ENCODE measurements around the gene MAP3K2. TPM values are rescaled to one million over a fixed set of nuclear protein-coding genes. Genes with fewer than 3 reads are reported as not detected.
A peak's percentile ranks its signal among the peaks of the same experiment; 100 is the strongest.

Gene MAP3K2
- total RNA-seq, 4 donors from 2014 or later, result 29.4 to 49.1 (median 44.0) TPM

DNA sequence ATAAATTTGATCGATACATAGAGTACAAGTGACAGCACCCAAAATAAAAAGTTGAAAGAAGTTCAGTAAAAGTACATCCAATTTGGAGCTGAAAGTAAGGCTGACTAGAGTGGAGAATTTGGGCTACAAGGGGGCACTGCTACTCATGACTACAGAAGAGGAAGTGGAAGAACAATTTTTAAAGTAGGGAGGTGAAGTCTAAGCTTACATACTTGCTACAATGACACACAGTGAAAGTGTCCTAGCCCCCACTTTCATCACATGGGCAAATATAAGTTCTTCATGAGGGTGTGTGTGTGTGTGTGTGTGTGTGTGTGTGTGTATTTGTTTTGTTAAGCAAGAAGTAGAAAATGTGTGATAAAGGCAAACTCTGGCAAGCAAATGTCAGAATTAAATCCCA is 45.7 kb downstream of the MAP3K2 start:
- no peaks in the 10 kb centered on the region for H3K4me1 ChIP-seq
- no peak overlapping the region for H3K27ac ChIP-seq
- 94% methylated on average over 1 of the region's 1 CpG for WGBS
- TF ChIP-seq EP300 (IDR thresholded peaks at IDR 0.05), result no peak
- TF ChIP-seq, protein P1, sequence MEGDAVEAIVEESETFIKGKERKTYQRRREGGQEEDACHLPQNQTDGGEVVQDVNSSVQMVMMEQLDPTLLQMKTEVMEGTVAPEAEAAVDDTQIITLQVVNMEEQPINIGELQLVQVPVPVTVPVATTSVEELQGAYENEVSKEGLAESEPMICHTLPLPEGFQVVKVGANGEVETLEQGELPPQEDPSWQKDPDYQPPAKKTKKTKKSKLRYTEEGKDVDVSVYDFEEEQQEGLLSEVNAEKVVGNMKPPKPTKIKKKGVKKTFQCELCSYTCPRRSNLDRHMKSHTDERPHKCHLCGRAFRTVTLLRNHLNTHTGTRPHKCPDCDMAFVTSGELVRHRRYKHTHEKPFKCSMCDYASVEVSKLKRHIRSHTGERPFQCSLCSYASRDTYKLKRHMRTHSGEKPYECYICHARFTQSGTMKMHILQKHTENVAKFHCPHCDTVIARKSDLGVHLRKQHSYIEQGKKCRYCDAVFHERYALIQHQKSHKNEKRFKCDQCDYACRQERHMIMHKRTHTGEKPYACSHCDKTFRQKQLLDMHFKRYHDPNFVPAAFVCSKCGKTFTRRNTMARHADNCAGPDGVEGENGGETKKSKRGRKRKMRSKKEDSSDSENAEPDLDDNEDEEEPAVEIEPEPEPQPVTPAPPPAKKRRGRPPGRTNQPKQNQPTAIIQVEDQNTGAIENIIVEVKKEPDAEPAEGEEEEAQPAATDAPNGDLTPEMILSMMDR (IDR thresholded peaks at IDR 0.05), result no peak
- no peak for TF ChIP-seq POLR2A (IDR thresholded peaks at IDR 0.05)
- no peak for TF ChIP-seq POLR2AphosphoS5 (IDR thresholded peaks at IDR 0.05)
- H3K36me3 ChIP-seq, result peaks cover 23% of the 10 kb centered on the region
- no peaks in the 10 kb centered on the region for H3K9me3 ChIP-seq
- no peaks in the 10 kb centered on the region for H3K27me3 ChIP-seq
- DNase-seq (ENCODE audit: low spot score in 2 of 2), result no peak
- no peak overlapping the region for H3K4me3 ChIP-seq

DNA sequence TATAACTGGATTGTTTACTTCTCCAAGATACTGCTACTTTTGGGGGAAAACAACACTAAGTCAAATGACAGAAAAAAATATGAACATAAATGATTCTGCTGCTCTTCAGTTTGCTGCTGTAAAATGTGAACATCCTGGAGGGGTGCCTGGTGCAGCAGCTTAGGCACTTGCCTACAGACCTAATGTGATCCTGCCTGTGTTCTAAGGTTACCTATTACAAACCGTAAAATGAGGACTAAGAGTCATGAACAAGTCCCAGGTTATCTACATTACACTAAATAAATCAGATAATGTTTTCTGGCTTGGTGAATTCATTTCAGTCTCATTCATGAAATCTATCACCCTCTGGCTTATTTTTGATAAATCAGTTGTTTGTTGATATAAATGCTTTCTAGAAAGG is 55.4 kb downstream of the MAP3K2 start:
- Histone ChIP-seq H3K36me3 (peaks cover 77% of the 10 kb centered on the region), H3K9me3 (no peaks in the 10 kb centered on the region), H3K27me3 (no peaks in the 10 kb centered on the region), H3K4me1 (no peaks in the 10 kb centered on the region), H3K27ac (no peak overlapping the region), H3K4me3 (no peak overlapping the region)
- DNase-seq (ENCODE audit: low spot score in 2 of 2), result no peak
- WGBS, result 93% methylated on average over 1 of the region's 1 CpG
- TF ChIP-seq POLR2A (IDR thresholded peaks at IDR 0.05), result no peak
- TF ChIP-seq, protein P1 (IDR thresholded peaks at IDR 0.05), result no peak
- TF ChIP-seq POLR2AphosphoS5 (IDR thresholded peaks at IDR 0.05), result no peak
- TF ChIP-seq EP300 (IDR thresholded peaks at IDR 0.05), result no peak

DNA sequence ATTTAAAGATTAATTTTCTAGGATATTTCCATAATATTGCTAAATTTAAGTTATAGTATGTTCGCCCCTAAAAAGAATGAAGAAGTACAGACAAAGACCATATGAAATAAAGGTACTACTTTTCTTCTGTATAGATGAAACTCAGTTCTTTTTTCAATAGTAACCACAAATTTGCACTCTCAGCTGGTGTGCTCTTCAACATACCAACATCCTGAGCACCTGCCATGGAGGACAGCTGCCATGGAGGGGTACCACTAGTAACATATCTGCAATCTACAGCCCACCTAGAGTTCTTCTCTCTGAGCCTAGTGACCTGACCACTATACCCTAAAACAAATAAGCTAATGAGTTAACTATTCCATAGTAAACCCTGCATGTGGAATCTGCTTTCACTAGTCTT is 57.0 kb downstream of the MAP3K2 start:
- H3K36me3 ChIP-seq, result peaks cover 75% of the 10 kb centered on the region
- no peaks in the 10 kb centered on the region for H3K9me3 ChIP-seq
- H3K4me1 ChIP-seq, result no peaks in the 10 kb centered on the region
- TF ChIP-seq, protein P1 (IDR thresholded peaks at IDR 0.05), result no peak
- no peak for TF ChIP-seq EP300 (IDR thresholded peaks at IDR 0.05)
- no peak for TF ChIP-seq POLR2A (IDR thresholded peaks at IDR 0.05)
- no peak for TF ChIP-seq POLR2AphosphoS5 (IDR thresholded peaks at IDR 0.05)
- H3K27ac ChIP-seq, result no peak overlapping the region
- 100% methylated on average over 1 of the region's 1 CpG for WGBS
- no peak for DNase-seq (ENCODE audit: low spot score in 2 of 2)
- no peaks in the 10 kb centered on the region for H3K27me3 ChIP-seq
- no peak overlapping the region for H3K4me3 ChIP-seq

DNA sequence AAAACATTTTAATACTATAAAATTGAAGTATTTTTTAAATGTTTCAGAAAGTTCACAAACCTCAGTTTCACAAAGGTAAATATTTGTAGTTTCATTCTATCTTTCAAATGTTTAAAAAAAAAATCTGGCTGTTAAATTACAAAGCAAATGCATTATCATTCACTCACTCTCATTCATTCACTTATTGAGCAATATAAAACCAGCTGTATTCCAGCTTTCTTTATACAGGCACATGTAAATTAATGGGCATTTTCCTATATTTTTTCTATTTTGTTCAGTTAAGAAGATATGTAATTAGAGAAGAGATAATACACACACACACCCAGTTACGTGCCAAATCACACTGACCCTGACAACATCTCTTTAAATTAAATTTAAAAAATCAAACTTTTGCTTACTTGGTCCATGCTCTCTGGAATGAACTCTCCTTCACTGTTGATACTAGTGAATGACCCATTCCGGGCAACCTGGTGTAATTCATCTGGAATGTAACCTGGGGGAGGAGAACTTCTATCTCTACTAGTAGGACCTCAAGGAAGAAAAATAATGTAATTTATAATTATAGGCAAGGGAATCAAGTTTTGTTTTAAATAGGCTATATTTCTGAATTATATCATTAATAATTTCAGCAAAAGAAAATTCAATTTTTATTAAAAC is 61.4 kb downstream of the MAP3K2 start:
- 81% methylated on average over 2 of the region's 2 CpGs for WGBS

DNA sequence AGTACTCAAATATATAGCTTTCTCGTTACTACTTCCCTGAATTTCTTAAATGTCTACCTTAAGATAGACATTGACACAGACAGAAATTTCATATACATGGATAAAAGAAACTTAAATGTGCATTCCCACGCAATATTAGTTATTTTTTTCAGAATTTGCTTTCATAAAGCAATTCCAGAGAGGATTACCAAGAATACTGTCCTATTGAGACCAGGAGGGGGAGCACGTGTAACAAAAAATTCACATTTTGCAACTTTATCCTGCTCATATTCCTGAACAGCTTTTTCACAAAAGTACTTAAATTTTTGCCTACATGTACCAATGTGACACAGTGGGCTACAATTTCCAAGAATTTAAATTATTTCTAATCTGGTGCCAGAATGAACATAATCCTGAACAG is 63.1 kb downstream of the MAP3K2 start:
- Histone ChIP-seq H3K9me3 (no peaks in the 10 kb centered on the region), H3K36me3 (peaks cover 80% of the 10 kb centered on the region), H3K4me3 (no peak overlapping the region), H3K27ac (no peak overlapping the region), H3K4me1 (no peaks in the 10 kb centered on the region), H3K27me3 (no peaks in the 10 kb centered on the region)
- no peak for DNase-seq (ENCODE audit: low spot score in 2 of 2)
- TF ChIP-seq, protein P1 (IDR thresholded peaks at IDR 0.05), result peak in 1 of 2 donors; percentile 39
- no peak for TF ChIP-seq EP300 (IDR thresholded peaks at IDR 0.05)
- 48% methylated on average over 3 of the region's 3 CpGs for WGBS

More for the DNA sequence above, 61.4 kb downstream of the MAP3K2 start:
- DNase-seq (ENCODE audit: low spot score in 2 of 2), result no peak
- no peaks in the 10 kb centered on the region for H3K4me1 ChIP-seq
- H3K9me3 ChIP-seq, result no peaks in the 10 kb centered on the region
- H3K4me3 ChIP-seq, result no peak overlapping the region
- H3K27me3 ChIP-seq, result no peaks in the 10 kb centered on the region
- peaks cover 75% of the 10 kb centered on the region for H3K36me3 ChIP-seq
- TF ChIP-seq, protein P1 (IDR thresholded peaks at IDR 0.05), result no peak
- TF ChIP-seq EP300 (IDR thresholded peaks at IDR 0.05) (no peak), POLR2A (IDR thresholded peaks at IDR 0.05) (no peak), POLR2AphosphoS5 (IDR thresholded peaks at IDR 0.05) (no peak)
- no peak overlapping the region for H3K27ac ChIP-seq

All from suprapubic skin (tissue), 4 donors.